Keratinocyte (primary cell): Measurements from ENCODE around the gene RNF207. TPM values are rescaled to one million over a fixed set of nuclear protein-coding genes. Genes with fewer than 3 reads are reported as not detected.
A peak's percentile ranks its signal among the peaks of the same experiment; 100 is the strongest.

Experiments used
- DNase-seq: peaks from one replicate; pipeline ENCODE4 v3.0.0-alpha.2; 2011; ENCODE audit warnings: low read depth, missing footprints, low spot score
- FAIRE-seq: peaks from 2 replicates; lab custom pipeline; 2011; peaks lifted over from hg19 to GRCh38; lab: Jason Lieb, UNC
- H2AFZ ChIP-seq: 2 replicates; pipeline ENCODE4 v1.6.0; 2012; ENCODE audit warnings: low read length, control low read depth, inconsistent platforms; ENCODE audit not compliant: control insufficient read depth
- H3K27ac ChIP-seq: 2 replicates; pipeline ENCODE4 v1.5.1; 2011; ENCODE audit warnings: low read length; ENCODE audit not compliant: control insufficient read depth, insufficient read depth
- H3K27me3 ChIP-seq: 3 replicates; pipeline ENCODE4 v1.6.0; 2011; ENCODE audit warnings: low read length; ENCODE audit not compliant: control insufficient read depth, insufficient read depth; ENCODE audit errors: extremely low read depth
- H3K36me3 ChIP-seq, 2 experiments: 2 replicates in 1 of 2; 3 replicates in 1 of 2; pipeline ENCODE4 v1.5.1; 2011; ENCODE audit warnings: low read length in 2 of 2, mild to moderate bottlenecking in 1 of 2; ENCODE audit not compliant: control insufficient read depth in 2 of 2, insufficient read depth in 2 of 2; ENCODE audit errors: extremely low read depth in 1 of 2
- H3K4me1 ChIP-seq: 3 replicates; pipeline ENCODE4 v1.5.1; 2011; ENCODE audit warnings: low read length; ENCODE audit not compliant: control insufficient read depth, insufficient read depth; ENCODE audit errors: extremely low read depth
- H3K4me2 ChIP-seq: 3 replicates; pipeline ENCODE4 v1.6.0; 2011; ENCODE audit warnings: low read depth, low read length; ENCODE audit not compliant: control insufficient read depth, insufficient read depth; ENCODE audit errors: extremely low read depth
- H3K4me3 ChIP-seq, 3 experiments: fragments of 200-600 bp in 1 of 3; sonication (generic) in 1 of 3; 2 replicates in 2 of 3; 3 replicates in 1 of 3; pipeline ENCODE4 v1.5.1; 2011 to 2016; ENCODE audit warnings: low read length in 3 of 3, mild to moderate bottlenecking in 3 of 3, control low read depth in 2 of 3, inconsistent platforms in 1 of 3, low read depth in 1 of 3, mixed read lengths in 1 of 3, mixed run types in 1 of 3, moderate library complexity in 1 of 3; ENCODE audit not compliant: control insufficient read depth in 2 of 3, insufficient read depth in 2 of 3; ENCODE audit errors: extremely low read depth in 1 of 3
- H3K79me2 ChIP-seq: 2 replicates; pipeline ENCODE4 v1.6.0; 2012; ENCODE audit warnings: low read length; ENCODE audit not compliant: control insufficient read depth, insufficient read depth
- H3K9ac ChIP-seq: 3 replicates; pipeline ENCODE4 v1.6.0; 2011; ENCODE audit warnings: low read length; ENCODE audit not compliant: control insufficient read depth, insufficient read depth; ENCODE audit errors: extremely low read depth
- H3K9me1 ChIP-seq: 3 replicates; pipeline ENCODE4 v1.6.0; 2011; ENCODE audit warnings: low read length; ENCODE audit not compliant: control insufficient read depth, insufficient read depth; ENCODE audit errors: extremely low read depth
- H3K9me3 ChIP-seq: 2 replicates; pipeline ENCODE4 v1.5.1; 2012; ENCODE audit warnings: low read depth, low read length; ENCODE audit not compliant: control insufficient read depth
- H4K20me1 ChIP-seq: 3 replicates; pipeline ENCODE4 v1.6.0; 2011; ENCODE audit warnings: low read length; ENCODE audit not compliant: control insufficient read depth, insufficient read depth; ENCODE audit errors: extremely low read depth
- CTCF ChIP-seq, 3 experiments: IDR thresholded peaks in 1 of 3; conservative IDR thresholded peaks in 1 of 3; optimal IDR thresholded peaks in 1 of 3; 2 replicates in 2 of 3; 3 replicates in 1 of 3; pipeline versions ENCODE3 to v1.5.1; 2011; ENCODE audit warnings: low read length in 3 of 3, mild to moderate bottlenecking in 3 of 3, moderate library complexity in 2 of 3, control low read depth in 1 of 3, inconsistent platforms in 1 of 3; ENCODE audit not compliant: insufficient read depth in 2 of 3; ENCODE audit errors: extremely low read depth in 1 of 3
- EZH2 ChIP-seq: IDR thresholded peaks from one replicate; pipeline ENCODE4 v1.6.1; 2012; ENCODE audit warnings: inconsistent platforms, mild to moderate bottlenecking, low read length, moderate library complexity
- dilution Hi-C: fragments of 300-500 bp; cut with MboI; formaldehyde crosslinking; loops from one replicate; pipeline ENCODE4 v1.7.0; 2020; ENCODE audit warnings: low sequenced_read_pairs; ENCODE audit not compliant: extremely low pct_ligation_motif_present
- polyA plus RNA-seq, 5 experiments: library from polyadenylated mRNA; depleted of rRNA in 3 of 5; stranded (reverse) in 3 of 5; stranded (forward) in 1 of 5; unstranded in 1 of 5; fragments of >200 nt; gene quantifications; 1 replicate in 1 of 5; 2 replicates in 3 of 5; 3 replicates in 1 of 5; pipeline versions ENCODE4 v1.2.1 to v1.2.3, GENCODE V29; 2011 to 2012; ENCODE audit warnings: missing spikeins in 2 of 5, low read depth in 1 of 5, low replicate concordance in 1 of 5

The RNF207 gene
- polyA plus RNA-seq, 1 donor (not counting 4 experiments of a cell fraction or from before 2014, with no cell fraction given) = 6.1 TPM

GRCh38 chr1:6267686-6268322 lies 61.9 kb downstream of the RNF207 start:
- H3K9me1 ChIP-seq = no peaks in the 10 kb centered on the region
- no peak overlapping the region for H3K27ac ChIP-seq
- H2AFZ ChIP-seq = no peak overlapping the region
- no peak overlapping the region for H3K9ac ChIP-seq
- TF ChIP-seq EZH2 (no peak), CTCF (optimal IDR thresholded peaks at IDR 0.05 in 1 of 3, IDR thresholded peaks at IDR 0.05 in 1 of 3, conservative IDR thresholded peaks at IDR 0.05 in 1 of 3; ENCODE audit: extremely low read depth in 1 of 3, insufficient read depth in 2 of 3, low read length in 3 of 3) (no peak)
- H3K27me3 ChIP-seq = no peaks in the 10 kb centered on the region
- peak; percentile 81 for FAIRE-seq
- H3K36me3 ChIP-seq = peaks cover 11 to 31% of the 10 kb centered on the region in 2 experiments
- H4K20me1 ChIP-seq = no peaks in the 10 kb centered on the region
- H3K79me2 ChIP-seq = no peaks in the 10 kb centered on the region
- H3K9me3 ChIP-seq = no peaks in the 10 kb centered on the region
- dilution Hi-C loops = no loop called here
- peak; percentile 33 for DNase-seq
- H3K4me3 ChIP-seq = no peak overlapping the region
- H3K4me2 ChIP-seq = peak overlapping the region; percentile 55
- H3K4me1 ChIP-seq = peaks cover 22% of the 10 kb centered on the region

- DNase-seq (no peak), FAIRE-seq (no peak)
- H3K4me1 ChIP-seq = peaks cover 28% of the 10 kb centered on the region
- dilution Hi-C loops = no loop called here
- no peak overlapping the region for H3K27ac ChIP-seq
- no peaks in the 10 kb centered on the region for H3K27me3 ChIP-seq
- no peak for TF ChIP-seq CTCF (optimal IDR thresholded peaks at IDR 0.05 in 1 of 3, IDR thresholded peaks at IDR 0.05 in 1 of 3, conservative IDR thresholded peaks at IDR 0.05 in 1 of 3; ENCODE audit: extremely low read depth in 1 of 3, insufficient read depth in 2 of 3, low read length in 3 of 3)
- TF ChIP-seq EZH2 = no peak
- no peak overlapping the region for H3K4me2 ChIP-seq
- H3K79me2 ChIP-seq = no peaks in the 10 kb centered on the region
- no peaks in the 10 kb centered on the region for H4K20me1 ChIP-seq
- H3K36me3 ChIP-seq = peaks cover 15 to 35% of the 10 kb centered on the region in 2 experiments
- H3K9me3 ChIP-seq = no peaks in the 10 kb centered on the region
- no peaks in the 10 kb centered on the region for H3K9me1 ChIP-seq
- H2AFZ ChIP-seq = no peak overlapping the region
- H3K9ac ChIP-seq = no peak overlapping the region
- H3K4me3 ChIP-seq = no peak overlapping the region
These were observed 62.5 kb downstream of the RNF207 start for GRCh38 chr1:6268415-6268814.
